CD4-positive, alpha-beta memory T cell (primary cell): Measurements from ENCODE around the gene AGXT. TPM values are rescaled to one million over a fixed set of nuclear protein-coding genes. Genes with fewer than 3 reads are reported as not detected.

Experiments
- CTCF ChIA-PET: fragments of 350-600 bp; sonication (Branson Sonifier 250); formaldehyde crosslinking; loops from one replicate; lab custom pipeline; 2021; ENCODE audit warnings: inconsistent platforms; ENCODE audit not compliant: partially characterized antibody; lab: Charles Lee
- POLR2A ChIA-PET: fragments of 350-600 bp; sonication (Branson Sonifier 250); formaldehyde crosslinking; loops from one replicate; lab custom pipeline; 2021; ENCODE audit not compliant: partially characterized antibody; lab: Charles Lee
- DNase-seq, 5 donors: peaks; one replicate each; pipeline versions ENCODE4 v3.0.0 to v3.0.0-alpha.2; 2020 to 2022; ENCODE audit warnings: mixed read lengths in 1 of 5
- H3K27ac ChIP-seq: one replicate; pipeline ENCODE4 v1.7.0; 2013; ENCODE audit warnings: low read depth, low read length
- H3K27me3 ChIP-seq: 2 replicates; pipeline ENCODE4 v1.7.0; 2013; ENCODE audit warnings: mild to moderate bottlenecking, low read length, moderate library complexity; ENCODE audit not compliant: insufficient read depth
- H3K36me3 ChIP-seq: 2 replicates; pipeline ENCODE4 v1.7.0; 2013; ENCODE audit warnings: mild to moderate bottlenecking, low read length, moderate library complexity; ENCODE audit not compliant: insufficient read depth
- H3K4me1 ChIP-seq: 2 replicates; pipeline ENCODE4 v1.7.0; 2013; ENCODE audit warnings: mild to moderate bottlenecking, low read length, moderate library complexity; ENCODE audit not compliant: insufficient read depth
- H3K4me3 ChIP-seq, 2 donors: one replicate each; pipeline ENCODE4 v1.7.0; 2013; ENCODE audit warnings: low read length in 2 of 2, mild to moderate bottlenecking in 1 of 2
- H3K9me3 ChIP-seq, 2 donors: one replicate each; pipeline ENCODE4 v1.7.0; 2013; ENCODE audit warnings: low read length in 2 of 2, control low read depth in 1 of 2; ENCODE audit not compliant: control insufficient read depth in 1 of 2
- H3K27ac Mint-ChIP-seq, 7 donors: one replicate each; pipeline ENCODE4 v1.8.0; 2020 to 2021; ENCODE audit warnings: mixed read lengths in 7 of 7, mild to moderate bottlenecking in 6 of 7, inconsistent platforms in 3 of 7, moderate library complexity in 3 of 7
- H3K27me3 Mint-ChIP-seq, 2 donors: one replicate each; pipeline ENCODE4 v1.8.0; 2020 to 2021; ENCODE audit warnings: mixed read lengths in 2 of 2
- H3K36me3 Mint-ChIP-seq, 2 donors: one replicate each; pipeline ENCODE4 v1.8.0; 2020 to 2021; ENCODE audit warnings: mixed read lengths in 2 of 2, inconsistent platforms in 1 of 2, mild to moderate bottlenecking in 1 of 2
- H3K4me1 Mint-ChIP-seq, 4 donors: one replicate each; pipeline ENCODE4 v1.8.0; 2020 to 2021; ENCODE audit warnings: mixed read lengths in 4 of 4, mild to moderate bottlenecking in 1 of 4
- H3K4me3 Mint-ChIP-seq, 8 donors: one replicate each; pipeline ENCODE4 v1.8.0; 2020 to 2021; ENCODE audit warnings: mixed read lengths in 8 of 8, mild to moderate bottlenecking in 7 of 8, moderate library complexity in 6 of 8, inconsistent platforms in 3 of 8
- H3K9me3 Mint-ChIP-seq, 8 donors: one replicate each; pipeline ENCODE4 v1.8.0; 2020 to 2021; ENCODE audit warnings: mixed read lengths in 8 of 8, mild to moderate bottlenecking in 5 of 8, inconsistent platforms in 3 of 8, moderate library complexity in 1 of 8
- intact Hi-C: fragments of 100-400 bp; cut with micrococcal nuclease; formaldehyde crosslinking; loops from one replicate; pipeline ENCODE4 v1.15.1; 2023
- polyA plus RNA-seq, 2 donors: library from polyadenylated mRNA; unstranded; fragments of 300-500 nt; fragmentation: Illumina TruSeq; gene quantifications; one replicate each; pipeline ENCODE4 v1.2.3, GENCODE V29; 2021
- total RNA-seq, 2 experiments: library from RNA; stranded (reverse); gene quantifications; one replicate each; pipeline ENCODE4 v1.2.3, GENCODE V29; 2021

AGXT gene
- total and polyA plus RNA-seq, 4 experiments from 2014 or later, result not detected

- CTCF ChIA-PET, result no interaction called here
Observed at GRCh38 chr2:240928476-240929363, 60.1 kb downstream of the AGXT start.

GRCh38 chr2:240929364-240930095 is 60.9 kb downstream of the AGXT start:
- peaks cover 2 to 8% of the 10 kb centered on the region in 2 donors for H3K27me3 Mint-ChIP-seq
- POLR2A ChIA-PET, result no interaction called here

More at GRCh38 chr2:240928476-240929363, 60.1 kb downstream of the AGXT start:
- peak overlapping the region in 1 of 7 donors; percentile 44 for H3K27ac Mint-ChIP-seq
- H3K27me3 Mint-ChIP-seq, result peaks cover 2 to 8% of the 10 kb centered on the region in 2 donors
- POLR2A ChIA-PET, result no interaction called here
- intact Hi-C loops, result no loop called here
- Histone ChIP-seq H3K36me3 (no peaks in the 10 kb centered on the region), H3K4me3 (no peak overlapping the region), H3K27ac (no peak overlapping the region), H3K9me3 (no peaks in the 10 kb centered on the region), H3K4me1 (no peaks in the 10 kb centered on the region), H3K27me3 (no peaks in the 10 kb centered on the region)
- no peak overlapping the region for H3K4me3 Mint-ChIP-seq
- peaks cover 0 to 2% (median 0%) of the 10 kb centered on the region in 8 donors for H3K9me3 Mint-ChIP-seq
- no peaks in the 10 kb centered on the region for H3K4me1 Mint-ChIP-seq
- DNase-seq, result no peak
- no peaks in the 10 kb centered on the region for H3K36me3 Mint-ChIP-seq

More at GRCh38 chr2:240929364-240930095, 60.9 kb downstream of the AGXT start:
- CTCF ChIA-PET, result no interaction called here
- DNase-seq, result no peak
- Mint-ChIP-seq H3K27ac (no peak overlapping the region), H3K36me3 (no peaks in the 10 kb centered on the region), H3K4me1 (no peaks in the 10 kb centered on the region), H3K9me3 (peaks cover 0 to 2% (median 0%) of the 10 kb centered on the region in 8 donors), H3K4me3 (no peak overlapping the region)
- Histone ChIP-seq H3K4me3 (no peak overlapping the region), H3K9me3 (no peaks in the 10 kb centered on the region), H3K36me3 (no peaks in the 10 kb centered on the region), H3K27ac (no peak overlapping the region), H3K4me1 (no peaks in the 10 kb centered on the region), H3K27me3 (no peaks in the 10 kb centered on the region)
- intact Hi-C loops, result no loop called here

Other genes with a start within 250 kb of the AGXT start
- 1 to 10 TPM; 6.3 to 6.8 TPM for gene GPR35, start 243.3 kb upstream of the AGXT start, total RNA-seq
- 1 to 10 TPM in 1 of 2 donors, under 1 TPM in 1; 0.71 to 1.3 TPM for gene GPR35, start 243.3 kb upstream of the AGXT start, polyA plus RNA-seq
- gene AQP12B, start 185.9 kb upstream of the AGXT start, total RNA-seq, result not detected
- not detected for gene AQP12B, start 185.9 kb upstream of the AGXT start, polyA plus RNA-seq
- not detected for gene AQP12A, start 177.0 kb upstream of the AGXT start, total RNA-seq
- not detected for gene AQP12A, start 177.0 kb upstream of the AGXT start, polyA plus RNA-seq
- not detected for gene KIF1A, start 48.6 kb upstream of the AGXT start, total RNA-seq
- gene KIF1A, start 48.6 kb upstream of the AGXT start, polyA plus RNA-seq, result not detected
- gene MAB21L4, start 27.3 kb downstream of the AGXT start, total RNA-seq, result not detected
- gene MAB21L4, start 27.3 kb downstream of the AGXT start, polyA plus RNA-seq, result not detected
- not detected for gene CROCC2, start 37.5 kb downstream of the AGXT start, total RNA-seq
- gene CROCC2, start 37.5 kb downstream of the AGXT start, polyA plus RNA-seq, result not detected
- 10 to 100 TPM; 85.2 to 90.1 TPM for gene SNED1, start 129.8 kb downstream of the AGXT start, total RNA-seq
- gene SNED1, start 129.8 kb downstream of the AGXT start, polyA plus RNA-seq, result 1 to 10 TPM; 1.6 to 3.2 TPM
- 100 to 1,000 TPM; 204 to 227 TPM for gene MTERF4, start 233.5 kb downstream of the AGXT start, total RNA-seq
- gene MTERF4, start 233.5 kb downstream of the AGXT start, polyA plus RNA-seq, result 10 to 100 TPM; 44.6 to 56.6 TPM